ENCODE measurements around the gene AAK1. TPM values are rescaled to one million over a fixed set of nuclear protein-coding genes. Genes with fewer than 3 reads are reported as not detected.

The AAK1 gene
- total RNA-seq, 1 experiment from 2014 or later = 30.6 TPM

DNA sequence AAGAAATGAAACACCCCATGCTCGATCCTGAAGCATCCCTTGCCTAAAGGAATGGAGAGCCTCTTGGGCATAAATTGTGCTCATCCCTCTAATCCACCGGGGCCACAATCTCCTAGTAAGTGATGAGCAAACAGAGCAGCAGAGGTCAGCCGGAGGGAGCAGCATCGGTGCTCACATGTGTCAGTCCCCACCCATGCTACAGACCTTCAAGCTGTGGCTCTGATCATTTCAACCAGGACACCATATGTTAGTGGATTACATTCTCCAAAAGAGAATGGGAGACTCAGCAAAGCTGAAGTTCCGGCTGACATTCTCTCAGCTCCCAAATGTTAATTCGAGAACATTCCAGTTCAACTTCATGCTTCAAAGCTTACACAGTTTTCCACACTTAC is 75.6 kb downstream of the AAK1 start:
- Histone ChIP-seq H2AK5ac (ENCODE audit: insufficient read length, low read length) (no peak overlapping the region), H3K9ac (ENCODE audit: extremely low read depth, insufficient read length, low read length) (no peak overlapping the region), H3K4me1 (ENCODE audit: insufficient read depth, low read length) (no peaks in the 10 kb centered on the region), H3K23me2 (ENCODE audit: insufficient read length, low read depth, low read length, poor library complexity, severe bottlenecking) (no peaks in the 10 kb centered on the region), H4K5ac (ENCODE audit: insufficient read length, low read depth, low read length) (no peak overlapping the region), H2BK12ac (ENCODE audit: insufficient read length, low read depth, low read length) (no peak overlapping the region), H3T11ph (ENCODE audit: low read length) (no peak overlapping the region), H3K27me3 (ENCODE audit: insufficient read depth, low read length) (no peaks in the 10 kb centered on the region), H3K56ac (ENCODE audit: insufficient read length, low read depth, low read length) (no peak overlapping the region), H3K27ac (ENCODE audit: insufficient read length, low read depth, low read length) (no peak overlapping the region), H3K4ac (ENCODE audit: low read depth, low read length) (no peak overlapping the region), H3K9me3 (ENCODE audit: control insufficient read depth, low read depth, low read length) (no peaks in the 10 kb centered on the region), H3K4me2 (ENCODE audit: insufficient read depth, insufficient read length, low read length) (no peak overlapping the region), H4K8ac (replicated peaks; ENCODE audit: insufficient read length, low read depth, low read length) (no peak overlapping the region), H4K20me1 (ENCODE audit: control insufficient read depth, insufficient read depth, insufficient read length) (no peaks in the 10 kb centered on the region), H2BK120ac (ENCODE audit: low read depth, low read length, poor library complexity, severe bottlenecking) (no peak overlapping the region), H2BK15ac (ENCODE audit: low read depth, low read length) (no peak overlapping the region), H3K23ac (ENCODE audit: insufficient read length, low read depth, low read length) (no peak overlapping the region), H2AFZ (ENCODE audit: low read length) (no peak overlapping the region), H2BK5ac (ENCODE audit: insufficient read length, low read length) (no peak overlapping the region), H3K79me1 (ENCODE audit: insufficient read depth, low read depth, low read length, poor library complexity, severe bottlenecking) (no peaks in the 10 kb centered on the region), H4K91ac (ENCODE audit: insufficient read length, low read depth, low read length) (no peak overlapping the region), H2BK20ac (ENCODE audit: low read depth, low read length, poor library complexity, severe bottlenecking) (no peak overlapping the region), H3K79me2 (ENCODE audit: insufficient read depth, low read length) (no peaks in the 10 kb centered on the region; the same call in 1 of the 2 replicates), H3K14ac (ENCODE audit: insufficient read depth, low read length) (no peak overlapping the region), H3K18ac (ENCODE audit: insufficient read length, low read depth, low read length) (no peak overlapping the region)
- TF ChIP-seq CTCF (conservative IDR thresholded peaks at IDR 0.05) = no peak
- H3K27ac Mint-ChIP-seq = no peak overlapping the region
- no peaks in the 10 kb centered on the region for H3K9me3 Mint-ChIP-seq
- DNase-seq = no peak
- H3K27me3 Mint-ChIP-seq (ENCODE audit: low read depth) = no peaks in the 10 kb centered on the region
- H3K36me3 Mint-ChIP-seq (ENCODE audit: insufficient read depth in 1 of 3, low read depth in 3 of 3) = no peaks in the 10 kb centered on the region
- H3K4me3 Mint-ChIP-seq = no peak overlapping the region
- no CpG with 5 or more reads among the region's 6 CpGs for WGBS (ENCODE audit: extremely low coverage, insufficient read length, low lambda C conversion rate)
- H3K4me1 Mint-ChIP-seq = peaks cover 13 to 18% of the 10 kb centered on the region in 2 experiments
